ENCODE data around the gene TLK2.

DNA sequence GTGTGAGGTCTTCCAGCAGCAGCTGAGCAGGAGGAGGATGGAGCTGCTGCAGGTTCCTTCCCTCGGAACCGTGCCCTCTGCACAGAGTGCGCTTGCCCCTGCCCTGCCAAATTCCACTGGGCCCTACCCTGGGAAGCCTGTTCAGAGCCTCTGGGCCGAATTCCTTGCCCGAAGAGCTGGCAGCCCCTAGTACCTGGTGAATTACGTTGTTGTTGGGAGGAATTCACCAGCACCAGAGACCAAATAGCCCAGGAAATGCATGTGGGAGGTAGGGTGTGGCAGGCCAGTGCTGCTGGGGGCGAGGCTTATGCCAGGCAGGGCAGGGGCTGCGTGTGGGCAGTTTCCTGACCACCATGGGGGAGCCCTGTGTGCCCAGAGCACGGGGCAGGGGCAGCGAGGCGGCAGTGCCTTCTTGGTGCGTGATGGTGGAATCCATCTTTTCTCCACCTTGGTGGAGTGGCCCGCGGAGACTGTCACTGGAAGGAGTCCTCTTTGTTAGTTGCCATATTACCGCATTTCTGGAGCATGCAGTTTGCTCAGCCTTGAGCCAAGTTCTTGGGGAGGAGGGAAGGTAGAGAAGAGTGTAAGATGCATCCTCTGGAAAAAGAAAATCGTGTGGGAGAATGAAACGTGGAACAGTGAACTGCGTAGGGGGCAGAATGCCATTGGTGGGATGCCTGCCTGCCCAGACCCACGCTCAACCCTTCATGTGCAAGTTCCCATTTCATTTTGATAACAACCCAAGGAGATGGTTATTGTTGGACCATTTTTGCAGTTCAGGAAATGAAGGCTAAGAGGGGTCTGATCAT lies 151.1 kb downstream of the TLK2 start:
- TF ChIP-seq, protein P1, sequence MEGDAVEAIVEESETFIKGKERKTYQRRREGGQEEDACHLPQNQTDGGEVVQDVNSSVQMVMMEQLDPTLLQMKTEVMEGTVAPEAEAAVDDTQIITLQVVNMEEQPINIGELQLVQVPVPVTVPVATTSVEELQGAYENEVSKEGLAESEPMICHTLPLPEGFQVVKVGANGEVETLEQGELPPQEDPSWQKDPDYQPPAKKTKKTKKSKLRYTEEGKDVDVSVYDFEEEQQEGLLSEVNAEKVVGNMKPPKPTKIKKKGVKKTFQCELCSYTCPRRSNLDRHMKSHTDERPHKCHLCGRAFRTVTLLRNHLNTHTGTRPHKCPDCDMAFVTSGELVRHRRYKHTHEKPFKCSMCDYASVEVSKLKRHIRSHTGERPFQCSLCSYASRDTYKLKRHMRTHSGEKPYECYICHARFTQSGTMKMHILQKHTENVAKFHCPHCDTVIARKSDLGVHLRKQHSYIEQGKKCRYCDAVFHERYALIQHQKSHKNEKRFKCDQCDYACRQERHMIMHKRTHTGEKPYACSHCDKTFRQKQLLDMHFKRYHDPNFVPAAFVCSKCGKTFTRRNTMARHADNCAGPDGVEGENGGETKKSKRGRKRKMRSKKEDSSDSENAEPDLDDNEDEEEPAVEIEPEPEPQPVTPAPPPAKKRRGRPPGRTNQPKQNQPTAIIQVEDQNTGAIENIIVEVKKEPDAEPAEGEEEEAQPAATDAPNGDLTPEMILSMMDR (IDR thresholded peaks at IDR 0.05) = no peak
- TF ChIP-seq POLR2A (IDR thresholded peaks at IDR 0.05) = no peak

Data from thyroid gland (tissue), 4 donors.